HepG2 (cell line): ENCODE data around the gene CRNKL1. TPM values are rescaled to one million over a fixed set of nuclear protein-coding genes. Genes with fewer than 3 reads are reported as not detected.

Experiments used
- DR1 ChIP-seq: sonication (generic); formaldehyde crosslinking; IDR thresholded peaks from 2 replicates; pipeline ENCODE4 v1.8.0; 2021; ENCODE audit warnings: mild to moderate bottlenecking, missing genetic modification reagents, inconsistent platforms
- KDM2A ChIP-seq: sonication (generic); formaldehyde crosslinking; IDR thresholded peaks from 2 replicates; pipeline ENCODE4 v1.4.0; 2020; ENCODE audit warnings: low read depth, missing genetic modification reagents, borderline replicate concordance
- KMT2A ChIP-seq: sonication (generic); formaldehyde crosslinking; IDR thresholded peaks from 2 replicates; pipeline ENCODE4 v1.4.0; 2020; ENCODE audit warnings: missing genetic modification reagents
- MAFG ChIP-seq: sonication (generic); formaldehyde crosslinking; IDR thresholded peaks from 2 replicates; pipeline ENCODE4 v1.5.1; 2020; ENCODE audit warnings: mild to moderate bottlenecking, missing genetic modification reagents
- MIER3 ChIP-seq: IDR thresholded peaks from 2 replicates; pipeline ENCODE4 v1.6.1; 2016; ENCODE audit warnings: missing compliant biosample characterization, borderline replicate concordance
- SMAD1 ChIP-seq: sonication (generic); formaldehyde crosslinking; IDR thresholded peaks from 2 replicates; pipeline ENCODE4 v1.4.0; 2020; ENCODE audit warnings: missing genetic modification reagents, low read depth, mild to moderate bottlenecking, borderline replicate concordance
- TAF15 ChIP-seq: fragments of 200-400 bp; formaldehyde crosslinking; IDR thresholded peaks from one replicate; pipeline ENCODE4 v1.6.1; 2018; ENCODE audit warnings: mild to moderate bottlenecking, low read depth, low read length; ENCODE audit not compliant: poor library complexity, severe bottlenecking
- TMF1 ChIP-seq: sonication (generic); formaldehyde crosslinking; IDR thresholded peaks from 2 replicates; pipeline ENCODE4 v1.8.1; 2022; ENCODE audit warnings: low read depth, missing genetic modification reagents
- ZFP36 ChIP-seq: fragments of 150-350 bp; IDR thresholded peaks from 2 replicates; pipeline ENCODE4 v1.6.1; 2018; ENCODE audit warnings: borderline replicate concordance, low read length, low read depth; ENCODE audit not compliant: partially characterized antibody
- ZFX ChIP-seq: sonication (generic); formaldehyde crosslinking; IDR thresholded peaks from 2 replicates; pipeline ENCODE4 v1.4.0; 2020; ENCODE audit warnings: mild to moderate bottlenecking, low read depth, missing genetic modification reagents, moderate library complexity
- ZNF263 ChIP-seq: sonication (generic); formaldehyde crosslinking; IDR thresholded peaks from 2 replicates; pipeline ENCODE4 v1.4.0; 2020; ENCODE audit warnings: missing genetic modification reagents
- ZNF556 ChIP-seq: sonication (generic); formaldehyde crosslinking; IDR thresholded peaks from 2 replicates; pipeline ENCODE4 v1.4.0; 2020; ENCODE audit warnings: mild to moderate bottlenecking, missing genetic modification reagents, borderline replicate concordance
- polyA plus RNA-seq, 8 experiments: library from polyadenylated mRNA; depleted of rRNA in 3 of 8; stranded (reverse) in 7 of 8; unstranded in 1 of 8; fragments of >200 nt; fragmentation: Illumina TruSeq in 4 of 8; extraction: Trizol in 4 of 8; gene quantifications; 2 replicates each; pipeline versions ENCODE4 v1.2.1 to v1.2.3, GENCODE V29; 2011 to 2016; ENCODE audit warnings: low read depth in 4 of 8, missing spikeins in 1 of 8, mixed read lengths in 1 of 8; ENCODE audit not compliant: insufficient read depth in 1 of 8
- total RNA-seq, 5 experiments: library from RNA; depleted of rRNA; stranded (reverse); fragments of >200 nt; fragmentation: Illumina TruSeq; extraction: Trizol; gene quantifications; 2 replicates each; pipeline ENCODE4 v1.2.3, GENCODE V29; 2016; ENCODE audit warnings: low read depth in 1 of 5
- TF ChIP-seq, protein P1 (sequence below): sonication (generic); formaldehyde crosslinking; IDR thresholded peaks from 2 replicates; pipeline ENCODE4 v1.4.0; 2020; ENCODE audit warnings: mild to moderate bottlenecking, missing genetic modification reagents, borderline replicate concordance
- TF ChIP-seq, protein P2 (sequence below): sonication (generic); formaldehyde crosslinking; IDR thresholded peaks from 2 replicates; pipeline ENCODE4 v1.4.0; 2020; ENCODE audit warnings: missing genetic modification reagents, borderline replicate concordance
- TF ChIP-seq, protein P3 (sequence below): sonication (generic); formaldehyde crosslinking; IDR thresholded peaks from 2 replicates; pipeline ENCODE4 v1.4.0; 2020; ENCODE audit warnings: missing genetic modification reagents
- TF ChIP-seq, protein P4 (sequence below): sonication (generic); formaldehyde crosslinking; IDR thresholded peaks from 2 replicates; pipeline ENCODE4 v1.5.0; 2020; ENCODE audit warnings: mild to moderate bottlenecking, low read depth, missing genetic modification reagents, borderline replicate concordance

CRNKL1 gene
- total and polyA plus RNA-seq, 2 of the 13 experiments (the other 11 are each of a cell fraction or from before 2014, with no cell fraction given): 12.3 to 64.5 TPM

DNA sequence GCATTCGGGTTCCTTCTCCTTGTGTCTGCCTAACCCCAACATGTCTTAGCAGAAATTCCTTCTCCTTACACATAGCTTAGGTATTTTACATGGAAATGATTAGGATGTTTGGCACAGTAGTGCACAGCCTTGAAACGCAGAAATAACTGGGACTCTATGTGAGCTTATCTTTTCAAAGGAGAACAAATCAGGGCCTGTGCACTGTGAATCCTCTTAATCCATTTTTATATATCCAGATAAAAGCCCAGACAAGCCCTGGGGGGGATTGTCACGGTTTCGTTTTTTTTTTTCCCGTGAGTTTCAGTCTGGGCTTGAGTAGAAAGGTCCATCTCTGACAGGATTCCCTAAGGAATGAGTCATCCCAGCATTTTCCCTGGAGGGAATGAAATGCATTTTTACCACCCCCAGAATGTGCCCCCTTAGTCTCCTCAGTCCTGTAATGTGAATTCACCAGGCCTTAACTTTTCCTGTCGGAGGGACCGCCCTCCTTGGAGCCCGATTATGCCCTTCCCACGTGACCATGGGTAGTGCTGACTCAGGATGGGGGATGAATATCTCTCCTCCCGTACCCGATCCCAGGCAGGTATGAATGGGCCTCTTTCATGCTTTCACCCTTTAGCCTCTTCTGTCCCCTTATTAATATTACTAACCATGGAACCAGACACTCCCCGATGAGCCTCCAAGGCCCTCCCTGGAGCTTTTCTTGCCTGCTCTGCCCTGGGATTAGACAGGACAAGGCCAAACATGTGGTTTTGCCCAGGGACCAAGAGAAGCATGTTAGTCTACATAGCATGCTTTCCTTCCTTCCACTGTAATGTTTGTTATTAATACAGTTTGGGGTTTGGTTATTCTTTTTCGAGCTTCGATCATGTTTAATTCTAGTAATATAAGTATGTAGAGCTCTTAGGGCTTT, 59.0 kb downstream of the CRNKL1 start (continued):
- TF ChIP-seq, protein P1, sequence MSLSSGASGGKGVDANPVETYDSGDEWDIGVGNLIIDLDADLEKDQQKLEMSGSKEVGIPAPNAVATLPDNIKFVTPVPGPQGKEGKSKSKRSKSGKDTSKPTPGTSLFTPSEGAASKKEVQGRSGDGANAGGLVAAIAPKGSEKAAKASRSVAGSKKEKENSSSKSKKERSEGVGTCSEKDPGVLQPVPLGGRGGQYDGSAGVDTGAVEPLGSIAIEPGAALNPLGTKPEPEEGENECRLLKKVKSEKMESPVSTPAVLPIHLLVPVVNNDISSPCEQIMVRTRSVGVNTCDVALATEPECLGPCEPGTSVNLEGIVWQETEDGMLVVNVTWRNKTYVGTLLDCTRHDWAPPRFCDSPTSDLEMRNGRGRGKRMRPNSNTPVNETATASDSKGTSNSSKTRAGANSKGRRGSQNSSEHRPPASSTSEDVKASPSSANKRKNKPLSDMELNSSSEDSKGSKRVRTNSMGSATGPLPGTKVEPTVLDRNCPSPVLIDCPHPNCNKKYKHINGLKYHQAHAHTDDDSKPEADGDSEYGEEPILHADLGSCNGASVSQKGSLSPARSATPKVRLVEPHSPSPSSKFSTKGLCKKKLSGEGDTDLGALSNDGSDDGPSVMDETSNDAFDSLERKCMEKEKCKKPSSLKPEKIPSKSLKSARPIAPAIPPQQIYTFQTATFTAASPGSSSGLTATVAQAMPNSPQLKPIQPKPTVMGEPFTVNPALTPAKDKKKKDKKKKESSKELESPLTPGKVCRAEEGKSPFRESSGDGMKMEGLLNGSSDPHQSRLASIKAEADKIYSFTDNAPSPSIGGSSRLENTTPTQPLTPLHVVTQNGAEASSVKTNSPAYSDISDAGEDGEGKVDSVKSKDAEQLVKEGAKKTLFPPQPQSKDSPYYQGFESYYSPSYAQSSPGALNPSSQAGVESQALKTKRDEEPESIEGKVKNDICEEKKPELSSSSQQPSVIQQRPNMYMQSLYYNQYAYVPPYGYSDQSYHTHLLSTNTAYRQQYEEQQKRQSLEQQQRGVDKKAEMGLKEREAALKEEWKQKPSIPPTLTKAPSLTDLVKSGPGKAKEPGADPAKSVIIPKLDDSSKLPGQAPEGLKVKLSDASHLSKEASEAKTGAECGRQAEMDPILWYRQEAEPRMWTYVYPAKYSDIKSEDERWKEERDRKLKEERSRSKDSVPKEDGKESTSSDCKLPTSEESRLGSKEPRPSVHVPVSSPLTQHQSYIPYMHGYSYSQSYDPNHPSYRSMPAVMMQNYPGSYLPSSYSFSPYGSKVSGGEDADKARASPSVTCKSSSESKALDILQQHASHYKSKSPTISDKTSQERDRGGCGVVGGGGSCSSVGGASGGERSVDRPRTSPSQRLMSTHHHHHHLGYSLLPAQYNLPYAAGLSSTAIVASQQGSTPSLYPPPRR: no peak
- TF ChIP-seq TAF15 (no peak), MIER3 (CRISPR knock-in tag) (no peak), ZNF263 (no peak), SMAD1 (CRISPR knock-in tag) (no peak), ZFX (CRISPR knock-in tag) (no peak), ZNF556 (CRISPR knock-in tag) (no peak), ZFP36 (no peak), KDM2A (CRISPR knock-in tag) (peak; percentile 44; the same call in 1 of the 2 replicates), TMF1 (CRISPR knock-in tag) (no peak), KMT2A (CRISPR knock-in tag) (no peak), MAFG (peak; percentile 63; the same call in 1 of the 2 replicates), DR1 (CRISPR knock-in tag) (no peak)
- TF ChIP-seq, protein P2, sequence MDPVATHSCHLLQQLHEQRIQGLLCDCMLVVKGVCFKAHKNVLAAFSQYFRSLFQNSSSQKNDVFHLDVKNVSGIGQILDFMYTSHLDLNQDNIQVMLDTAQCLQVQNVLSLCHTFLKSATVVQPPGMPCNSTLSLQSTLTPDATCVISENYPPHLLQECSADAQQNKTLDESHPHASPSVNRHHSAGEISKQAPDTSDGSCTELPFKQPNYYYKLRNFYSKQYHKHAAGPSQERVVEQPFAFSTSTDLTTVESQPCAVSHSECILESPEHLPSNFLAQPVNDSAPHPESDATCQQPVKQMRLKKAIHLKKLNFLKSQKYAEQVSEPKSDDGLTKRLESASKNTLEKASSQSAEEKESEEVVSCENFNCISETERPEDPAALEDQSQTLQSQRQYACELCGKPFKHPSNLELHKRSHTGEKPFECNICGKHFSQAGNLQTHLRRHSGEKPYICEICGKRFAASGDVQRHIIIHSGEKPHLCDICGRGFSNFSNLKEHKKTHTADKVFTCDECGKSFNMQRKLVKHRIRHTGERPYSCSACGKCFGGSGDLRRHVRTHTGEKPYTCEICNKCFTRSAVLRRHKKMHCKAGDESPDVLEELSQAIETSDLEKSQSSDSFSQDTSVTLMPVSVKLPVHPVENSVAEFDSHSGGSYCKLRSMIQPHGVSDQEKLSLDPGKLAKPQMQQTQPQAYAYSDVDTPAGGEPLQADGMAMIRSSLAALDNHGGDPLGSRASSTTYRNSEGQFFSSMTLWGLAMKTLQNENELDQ: no peak
- TF ChIP-seq, protein P3, sequence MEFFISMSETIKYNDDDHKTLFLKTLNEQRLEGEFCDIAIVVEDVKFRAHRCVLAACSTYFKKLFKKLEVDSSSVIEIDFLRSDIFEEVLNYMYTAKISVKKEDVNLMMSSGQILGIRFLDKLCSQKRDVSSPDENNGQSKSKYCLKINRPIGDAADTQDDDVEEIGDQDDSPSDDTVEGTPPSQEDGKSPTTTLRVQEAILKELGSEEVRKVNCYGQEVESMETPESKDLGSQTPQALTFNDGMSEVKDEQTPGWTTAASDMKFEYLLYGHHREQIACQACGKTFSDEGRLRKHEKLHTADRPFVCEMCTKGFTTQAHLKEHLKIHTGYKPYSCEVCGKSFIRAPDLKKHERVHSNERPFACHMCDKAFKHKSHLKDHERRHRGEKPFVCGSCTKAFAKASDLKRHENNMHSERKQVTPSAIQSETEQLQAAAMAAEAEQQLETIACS (CRISPR knock-in tag): no peak
- TF ChIP-seq, protein P4, sequence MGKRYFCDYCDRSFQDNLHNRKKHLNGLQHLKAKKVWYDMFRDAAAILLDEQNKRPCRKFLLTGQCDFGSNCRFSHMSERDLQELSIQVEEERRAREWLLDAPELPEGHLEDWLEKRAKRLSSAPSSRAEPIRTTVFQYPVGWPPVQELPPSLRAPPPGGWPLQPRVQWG (CRISPR knock-in tag): no peak
